KMS-11 (cell line): Measurements from ENCODE around the gene TMEM14A.

Experiments
- H2AFZ ChIP-seq: fragments of 200-600 bp; sonication (generic); 2 replicates; pipeline ENCODE4 v1.6.1; 2016; ENCODE audit warnings: antibody characterized with exemption, mixed run types, low read depth
- H3K27ac ChIP-seq: fragments of 200-600 bp; sonication (generic); 2 replicates; pipeline ENCODE4 v1.6.1; 2016; ENCODE audit warnings: mild to moderate bottlenecking, mixed run types
- H3K27me3 ChIP-seq: fragments of 200-600 bp; sonication (generic); 2 replicates; pipeline ENCODE4 v1.6.1; 2017; ENCODE audit warnings: mild to moderate bottlenecking, low read depth, mixed run types, moderate library complexity; ENCODE audit not compliant: insufficient read depth
- H3K36me3 ChIP-seq: fragments of 200-600 bp; sonication (generic); 2 replicates; pipeline ENCODE4 v1.6.1; 2017; ENCODE audit warnings: mild to moderate bottlenecking, mixed run types; ENCODE audit not compliant: insufficient read depth
- H3K4me1 ChIP-seq: fragments of 200-600 bp; sonication (generic); 2 replicates; pipeline ENCODE4 v1.6.1; 2016; ENCODE audit warnings: mild to moderate bottlenecking, low read depth, mixed run types; ENCODE audit not compliant: poor library complexity, severe bottlenecking
- H3K4me2 ChIP-seq: fragments of 200-600 bp; sonication (generic); 2 replicates; pipeline ENCODE4 v1.7.0; 2016; ENCODE audit warnings: mild to moderate bottlenecking, mixed run types
- H3K4me3 ChIP-seq: fragments of 200-600 bp; sonication (generic); IDR thresholded peaks from 2 replicates; pipeline ENCODE4 v1.6.1; 2017; ENCODE audit warnings: low read depth, low read length, mixed read lengths; ENCODE audit not compliant: insufficient read depth
- H3K79me2 ChIP-seq: fragments of 200-600 bp; sonication (generic); 2 replicates; pipeline ENCODE4 v1.6.1; 2016; ENCODE audit warnings: low read depth, mixed run types; ENCODE audit not compliant: insufficient read depth
- H3K9ac ChIP-seq: fragments of 200-600 bp; sonication (generic); 2 replicates; pipeline ENCODE4 v1.6.1; 2016; ENCODE audit warnings: mild to moderate bottlenecking, mixed run types
- H4K20me1 ChIP-seq: fragments of 200-600 bp; sonication (generic); 2 replicates; pipeline ENCODE4 v1.6.1; 2016; ENCODE audit warnings: mild to moderate bottlenecking, mixed run types; ENCODE audit not compliant: insufficient read depth
- TF ChIP-seq, protein P1 (sequence below): fragments of 200-600 bp; sonication (generic); conservative IDR thresholded peaks from 2 replicates; pipeline ENCODE4 v1.6.1; 2017; ENCODE audit warnings: low read depth, mild to moderate bottlenecking, antibody characterized with exemption, low read length, moderate library complexity, mixed read lengths

Gene TMEM14A

DNA sequence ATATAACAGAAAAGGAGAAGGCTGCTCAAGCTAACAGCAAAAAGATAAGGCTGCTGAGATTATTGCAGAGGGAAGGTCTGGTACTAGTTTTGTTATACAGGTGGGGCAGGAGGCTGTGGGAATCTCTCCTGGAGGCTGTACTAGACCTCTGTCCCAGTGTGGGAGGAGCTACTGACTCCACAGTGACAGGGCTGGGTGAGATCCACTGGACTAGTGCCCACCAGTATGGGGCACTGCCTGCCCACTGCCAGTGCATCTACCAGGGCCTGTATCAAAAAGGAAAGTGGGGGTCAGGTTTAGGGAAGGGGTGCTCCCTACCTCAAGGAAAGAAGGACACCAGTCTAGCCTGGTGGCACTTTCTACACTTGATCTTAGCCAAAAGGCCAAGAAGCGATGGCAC lies 62.3 kb downstream of the TMEM14A start:
- TF ChIP-seq, protein P1, sequence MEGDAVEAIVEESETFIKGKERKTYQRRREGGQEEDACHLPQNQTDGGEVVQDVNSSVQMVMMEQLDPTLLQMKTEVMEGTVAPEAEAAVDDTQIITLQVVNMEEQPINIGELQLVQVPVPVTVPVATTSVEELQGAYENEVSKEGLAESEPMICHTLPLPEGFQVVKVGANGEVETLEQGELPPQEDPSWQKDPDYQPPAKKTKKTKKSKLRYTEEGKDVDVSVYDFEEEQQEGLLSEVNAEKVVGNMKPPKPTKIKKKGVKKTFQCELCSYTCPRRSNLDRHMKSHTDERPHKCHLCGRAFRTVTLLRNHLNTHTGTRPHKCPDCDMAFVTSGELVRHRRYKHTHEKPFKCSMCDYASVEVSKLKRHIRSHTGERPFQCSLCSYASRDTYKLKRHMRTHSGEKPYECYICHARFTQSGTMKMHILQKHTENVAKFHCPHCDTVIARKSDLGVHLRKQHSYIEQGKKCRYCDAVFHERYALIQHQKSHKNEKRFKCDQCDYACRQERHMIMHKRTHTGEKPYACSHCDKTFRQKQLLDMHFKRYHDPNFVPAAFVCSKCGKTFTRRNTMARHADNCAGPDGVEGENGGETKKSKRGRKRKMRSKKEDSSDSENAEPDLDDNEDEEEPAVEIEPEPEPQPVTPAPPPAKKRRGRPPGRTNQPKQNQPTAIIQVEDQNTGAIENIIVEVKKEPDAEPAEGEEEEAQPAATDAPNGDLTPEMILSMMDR: no peak
- no peak overlapping the region for H3K4me2 ChIP-seq
- no peaks in the 10 kb centered on the region for H4K20me1 ChIP-seq
- no peak overlapping the region for H2AFZ ChIP-seq
- H3K36me3 ChIP-seq: no peaks in the 10 kb centered on the region
- no peaks in the 10 kb centered on the region for H3K27me3 ChIP-seq
- no peak overlapping the region for H3K27ac ChIP-seq
- H3K4me1 ChIP-seq: no peaks in the 10 kb centered on the region
- H3K4me3 ChIP-seq: no peak overlapping the region
- H3K9ac ChIP-seq: no peak overlapping the region
- no peaks in the 10 kb centered on the region for H3K79me2 ChIP-seq

DNA sequence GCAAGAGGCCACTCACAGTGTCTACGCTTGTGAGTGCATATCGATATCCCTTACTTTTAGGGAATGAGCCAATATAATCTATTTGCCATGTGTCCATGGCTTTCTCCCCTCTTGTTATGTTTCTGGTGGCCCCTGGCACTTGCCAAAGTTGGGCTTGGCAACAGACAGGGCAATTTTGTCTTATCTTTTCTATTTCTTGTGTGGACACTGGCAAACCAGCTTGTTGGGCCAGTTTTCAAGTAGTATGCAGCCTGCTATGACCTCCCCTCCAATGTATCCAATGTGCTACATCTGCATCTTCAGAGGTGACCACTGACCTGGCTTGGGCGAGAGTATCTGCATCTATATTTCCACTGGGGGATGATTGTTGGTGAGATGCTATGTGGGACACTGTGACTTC lies 63.2 kb downstream of the TMEM14A start:
- no peak overlapping the region for H2AFZ ChIP-seq
- no peaks in the 10 kb centered on the region for H3K36me3 ChIP-seq
- no peak overlapping the region for H3K9ac ChIP-seq
- no peaks in the 10 kb centered on the region for H3K79me2 ChIP-seq
- TF ChIP-seq, protein P1: no peak
- H3K4me3 ChIP-seq: no peak overlapping the region
- H3K4me1 ChIP-seq: no peaks in the 10 kb centered on the region
- H3K27me3 ChIP-seq: no peaks in the 10 kb centered on the region
- H3K4me2 ChIP-seq: no peak overlapping the region
- no peaks in the 10 kb centered on the region for H4K20me1 ChIP-seq
- no peak overlapping the region for H3K27ac ChIP-seq

- Histone ChIP-seq H3K79me2 (no peaks in the 10 kb centered on the region), H3K4me1 (no peaks in the 10 kb centered on the region), H4K20me1 (no peaks in the 10 kb centered on the region), H3K27ac (no peak overlapping the region), H3K4me3 (no peak overlapping the region), H3K36me3 (no peaks in the 10 kb centered on the region), H3K4me2 (no peak overlapping the region), H2AFZ (no peak overlapping the region), H3K9ac (no peak overlapping the region), H3K27me3 (no peaks in the 10 kb centered on the region)
- TF ChIP-seq, protein P1: no peak
These were observed 64.2 kb downstream of the TMEM14A start for GRCh38 chr6:52735071-52735470.

DNA sequence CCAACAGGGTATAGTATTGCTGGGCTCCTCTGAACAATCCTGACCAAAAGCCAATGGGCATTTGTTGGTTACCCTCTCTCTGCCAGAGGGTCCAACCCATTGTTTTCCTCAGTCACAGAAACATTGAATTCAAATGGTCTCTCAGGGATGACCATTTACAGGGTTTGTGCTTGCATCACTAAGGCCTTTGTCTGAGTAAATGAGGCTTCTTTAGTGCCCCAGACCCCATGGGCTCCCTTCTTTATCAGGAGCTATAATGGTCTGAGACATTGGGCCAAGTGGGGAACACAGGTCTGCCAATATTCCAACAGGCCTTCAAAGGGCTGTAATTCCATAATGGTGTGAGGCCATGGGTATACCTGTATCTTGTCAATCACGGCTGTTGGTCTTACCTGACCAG lies 65.2 kb downstream of the TMEM14A start:
- no peaks in the 10 kb centered on the region for H4K20me1 ChIP-seq
- no peaks in the 10 kb centered on the region for H3K36me3 ChIP-seq
- H3K79me2 ChIP-seq: no peaks in the 10 kb centered on the region
- H3K27ac ChIP-seq: no peak overlapping the region
- no peak overlapping the region for H3K4me3 ChIP-seq
- no peak overlapping the region for H2AFZ ChIP-seq
- H3K4me1 ChIP-seq: no peaks in the 10 kb centered on the region
- no peaks in the 10 kb centered on the region for H3K27me3 ChIP-seq
- no peak overlapping the region for H3K4me2 ChIP-seq
- H3K9ac ChIP-seq: no peak overlapping the region
- TF ChIP-seq, protein P1: no peak
